NB4 (cell line): Measurements from ENCODE around the gene ZKSCAN2.

Experiments used
- DNase-seq: peaks from one replicate; pipeline ENCODE4 v3.0.0; 2010; ENCODE audit warnings: low read depth
- H3K4me3 ChIP-seq: one replicate; pipeline ENCODE4 v1.5.1; 2011; ENCODE audit warnings: mild to moderate bottlenecking, low read depth, low read length, moderate library complexity
- MAX ChIP-seq: IDR thresholded peaks from 2 replicates; pipeline ENCODE4 v1.6.1; 2011; ENCODE audit warnings: low read depth, low read length
- MYC ChIP-seq: IDR thresholded peaks from 2 replicates; pipeline ENCODE4 v1.6.1; 2011; ENCODE audit warnings: low read depth, low read length
- POLR2A ChIP-seq: IDR thresholded peaks from 2 replicates; pipeline ENCODE4 v1.6.1; 2011; ENCODE audit warnings: mild to moderate bottlenecking; ENCODE audit not compliant: insufficient read length; ENCODE audit errors: extremely low read depth
- TF ChIP-seq, protein P1 (sequence below): IDR thresholded peaks from one replicate; pipeline ENCODE4 v1.5.1; 2012; ENCODE audit warnings: low read depth, low read length

Gene ZKSCAN2

GRCh38 chr16:25289466-25289865 is 31.8 kb upstream of the ZKSCAN2 start:
- no peak overlapping the region for H3K4me3 ChIP-seq
- DNase-seq = no peak
- TF ChIP-seq, protein P1, sequence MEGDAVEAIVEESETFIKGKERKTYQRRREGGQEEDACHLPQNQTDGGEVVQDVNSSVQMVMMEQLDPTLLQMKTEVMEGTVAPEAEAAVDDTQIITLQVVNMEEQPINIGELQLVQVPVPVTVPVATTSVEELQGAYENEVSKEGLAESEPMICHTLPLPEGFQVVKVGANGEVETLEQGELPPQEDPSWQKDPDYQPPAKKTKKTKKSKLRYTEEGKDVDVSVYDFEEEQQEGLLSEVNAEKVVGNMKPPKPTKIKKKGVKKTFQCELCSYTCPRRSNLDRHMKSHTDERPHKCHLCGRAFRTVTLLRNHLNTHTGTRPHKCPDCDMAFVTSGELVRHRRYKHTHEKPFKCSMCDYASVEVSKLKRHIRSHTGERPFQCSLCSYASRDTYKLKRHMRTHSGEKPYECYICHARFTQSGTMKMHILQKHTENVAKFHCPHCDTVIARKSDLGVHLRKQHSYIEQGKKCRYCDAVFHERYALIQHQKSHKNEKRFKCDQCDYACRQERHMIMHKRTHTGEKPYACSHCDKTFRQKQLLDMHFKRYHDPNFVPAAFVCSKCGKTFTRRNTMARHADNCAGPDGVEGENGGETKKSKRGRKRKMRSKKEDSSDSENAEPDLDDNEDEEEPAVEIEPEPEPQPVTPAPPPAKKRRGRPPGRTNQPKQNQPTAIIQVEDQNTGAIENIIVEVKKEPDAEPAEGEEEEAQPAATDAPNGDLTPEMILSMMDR = no peak
- TF ChIP-seq MYC (no peak), MAX (no peak), POLR2A (no peak)

- H3K4me3 ChIP-seq = no peak overlapping the region
- TF ChIP-seq POLR2A (no peak), MAX (no peak), MYC (no peak)
- TF ChIP-seq, protein P1 = no peak
- no peak for DNase-seq
Measured at GRCh38 chr16:25279491-25279890, 21.8 kb upstream of the ZKSCAN2 start.

GRCh38 chr16:25271421-25271820 is 13.8 kb upstream of the ZKSCAN2 start:
- no peak overlapping the region for H3K4me3 ChIP-seq
- DNase-seq = no peak
- TF ChIP-seq, protein P1 = no peak
- TF ChIP-seq MYC = no peak
- TF ChIP-seq MAX = no peak
- no peak for TF ChIP-seq POLR2A

DNA sequence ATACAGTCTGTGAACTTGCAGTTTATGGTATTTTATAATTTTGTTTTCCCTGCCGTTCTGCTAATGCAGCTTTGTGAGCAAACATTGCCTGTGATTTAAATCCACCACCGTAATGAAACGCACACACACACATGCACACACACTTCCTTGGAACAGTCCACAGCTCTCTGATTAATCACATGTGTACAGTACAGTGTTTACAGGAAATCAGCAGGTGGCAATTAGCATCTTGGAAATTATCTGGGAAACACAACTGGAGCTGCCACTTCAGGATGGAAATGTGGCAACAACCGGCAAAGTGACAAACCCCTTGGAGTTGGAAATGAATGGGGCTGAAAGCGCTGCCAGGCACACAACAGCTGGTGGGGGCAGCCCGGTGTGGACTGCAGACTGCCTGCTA is 12.9 kb upstream of the ZKSCAN2 start:
- no peak for DNase-seq
- TF ChIP-seq POLR2A (no peak), MYC (no peak), MAX (no peak)
- TF ChIP-seq, protein P1 = no peak
- no peak overlapping the region for H3K4me3 ChIP-seq

- TF ChIP-seq MAX (no peak), MYC (no peak), POLR2A (no peak)
- TF ChIP-seq, protein P1 = no peak
- no peak overlapping the region for H3K4me3 ChIP-seq
- no peak for DNase-seq
Measured at GRCh38 chr16:25269879-25270278, 12.2 kb upstream of the ZKSCAN2 start.

GRCh38 chr16:25265968-25266367 is 8.3 kb upstream of the ZKSCAN2 start:
- TF ChIP-seq MAX = no peak
- TF ChIP-seq MYC = no peak
- TF ChIP-seq, protein P1 = no peak
- no peak for TF ChIP-seq POLR2A
- DNase-seq = no peak
- no peak overlapping the region for H3K4me3 ChIP-seq
